HEK293 (cell line): ENCODE results near the gene CDCA4.

Source experiments
- CTCF ChIA-PET: fragments of 350-600 bp; formaldehyde crosslinking; extraction: SDS; loops from one replicate; lab custom pipeline; 2021; ENCODE audit warnings: antibody characterized with exemption; lab: Yijun Ruan, JAX
- POLR2A ChIA-PET: fragments of 300-600 bp; formaldehyde crosslinking; extraction: SDS; loops from one replicate; lab custom pipeline; 2020; ENCODE audit warnings: antibody characterized with exemption, inconsistent platforms; lab: Yijun Ruan, JAX
- H3K27ac ChIP-seq: fragments of 200-500 bp; sonication (Bioruptor generic); 2 replicates; pipeline ENCODE4 v1.5.1; 2014; ENCODE audit warnings: low read depth, low read length, control low read depth, inconsistent platforms; ENCODE audit errors: extremely low read depth
- H3K36me3 ChIP-seq, 2 experiments: fragments of 200-500 bp in 1 of 2; sonication (Bioruptor generic) in 1 of 2; 1 replicate in 1 of 2; 2 replicates in 1 of 2; pipeline ENCODE4 v1.5.1; 2014 to 2017; ENCODE audit warnings: inconsistent platforms in 2 of 2, low read length in 2 of 2; ENCODE audit not compliant: control insufficient read depth in 2 of 2, insufficient read depth in 1 of 2
- H3K4me1 ChIP-seq: fragments of 200-500 bp; sonication (Bioruptor generic); 2 replicates; pipeline ENCODE4 v1.5.1; 2014; ENCODE audit warnings: mild to moderate bottlenecking, low read length, inconsistent platforms; ENCODE audit not compliant: control insufficient read depth, insufficient read depth
- H3K4me3 ChIP-seq: 2 replicates; pipeline ENCODE4 v1.5.1; 2011; ENCODE audit warnings: low read depth, mild to moderate bottlenecking, control low read depth, low read length, moderate library complexity
- H3K9me3 ChIP-seq: fragments of 200-500 bp; sonication (Bioruptor generic); 2 replicates; pipeline ENCODE4 v1.5.1; 2014; ENCODE audit warnings: low read depth, low read length, inconsistent platforms; ENCODE audit not compliant: control insufficient read depth, insufficient read depth
- GLI4 ChIP-seq: fragments of 450-650 bp; formaldehyde crosslinking; IDR thresholded peaks from 2 replicates; pipeline ENCODE4 v1.5.1; 2016; ENCODE audit warnings: missing biosample characterization, missing genetic modification characterization
- GLIS2 ChIP-seq: fragments of 450-650 bp; formaldehyde crosslinking; IDR thresholded peaks from 2 replicates; pipeline ENCODE4 v1.5.1; 2016; ENCODE audit warnings: missing biosample characterization, missing genetic modification characterization
- HOXC10 ChIP-seq: sonication (generic); formaldehyde crosslinking; IDR thresholded peaks from 2 replicates; pipeline ENCODE4 v1.8.1; 2023; ENCODE audit warnings: mild to moderate bottlenecking, missing genetic modification reagents
- IKZF3 ChIP-seq: fragments of 450-650 bp; IDR thresholded peaks from 2 replicates; pipeline ENCODE4 v1.5.0; 2018; ENCODE audit warnings: missing biosample characterization, mild to moderate bottlenecking, missing genetic modification characterization, moderate library complexity
- KLF1 ChIP-seq: fragments of 450-650 bp; formaldehyde crosslinking; IDR thresholded peaks from 2 replicates; pipeline ENCODE4 v1.5.1; 2016; ENCODE audit warnings: missing biosample characterization, missing genetic modification characterization
- MZF1 ChIP-seq: fragments of 450-650 bp; formaldehyde crosslinking; IDR thresholded peaks from 2 replicates; pipeline ENCODE4 v1.5.1; 2017; ENCODE audit warnings: missing biosample characterization, missing genetic modification characterization, borderline replicate concordance
- PRDM10 ChIP-seq: fragments of 450-650 bp; formaldehyde crosslinking; IDR thresholded peaks from 2 replicates; pipeline ENCODE4 v1.5.1; 2016; ENCODE audit warnings: missing biosample characterization, missing genetic modification characterization
- YY1 ChIP-seq: fragments of 450-650 bp; formaldehyde crosslinking; IDR thresholded peaks from 2 replicates; pipeline ENCODE4 v1.5.1; 2018; ENCODE audit warnings: missing biosample characterization, missing genetic modification characterization
- ZBTB10 ChIP-seq: fragments of 450-650 bp; formaldehyde crosslinking; IDR thresholded peaks from 2 replicates; pipeline ENCODE4 v1.5.1; 2016; ENCODE audit warnings: missing biosample characterization, missing genetic modification characterization
- ZBTB21 ChIP-seq: fragments of 450-650 bp; formaldehyde crosslinking; IDR thresholded peaks from 2 replicates; pipeline ENCODE4 v1.5.1; 2017; ENCODE audit warnings: missing biosample characterization, missing genetic modification characterization
- ZBTB44 ChIP-seq: fragments of 450-650 bp; IDR thresholded peaks from 2 replicates; pipeline ENCODE4 v1.5.1; 2018; ENCODE audit warnings: missing biosample characterization, mild to moderate bottlenecking, missing genetic modification characterization
- ZFP3 ChIP-seq: fragments of 450-650 bp; formaldehyde crosslinking; IDR thresholded peaks from 2 replicates; pipeline ENCODE4 v1.5.1; 2016; ENCODE audit warnings: low read depth, missing biosample characterization, missing genetic modification characterization
- ZNF121 ChIP-seq: fragments of 450-650 bp; formaldehyde crosslinking; IDR thresholded peaks from 2 replicates; pipeline ENCODE4 v1.5.1; 2016; ENCODE audit warnings: missing biosample characterization, missing genetic modification characterization
- ZNF19 ChIP-seq: fragments of 450-650 bp; formaldehyde crosslinking; IDR thresholded peaks from 2 replicates; pipeline ENCODE4; 2016; ENCODE audit warnings: missing biosample characterization, missing genetic modification characterization, low read depth
- ZNF362 ChIP-seq: fragments of 450-650 bp; formaldehyde crosslinking; IDR thresholded peaks from 2 replicates; pipeline ENCODE4 v1.5.1; 2016; ENCODE audit warnings: missing biosample characterization, missing genetic modification characterization
- ZNF580 ChIP-seq: fragments of 450-650 bp; formaldehyde crosslinking; IDR thresholded peaks from 2 replicates; pipeline ENCODE4 v1.5.1; 2016; ENCODE audit warnings: missing biosample characterization, missing genetic modification characterization
- ZNF600 ChIP-seq: fragments of 450-650 bp; formaldehyde crosslinking; IDR thresholded peaks from 2 replicates; pipeline ENCODE4 v1.5.1; 2016; ENCODE audit warnings: missing biosample characterization, missing genetic modification characterization
- ZNF660 ChIP-seq: fragments of 450-650 bp; IDR thresholded peaks from 2 replicates; pipeline ENCODE4 v1.5.1; 2018; ENCODE audit warnings: missing biosample characterization, mild to moderate bottlenecking, missing genetic modification characterization
- ZNF670 ChIP-seq: fragments of 450-650 bp; formaldehyde crosslinking; IDR thresholded peaks from 2 replicates; pipeline ENCODE4 v1.5.1; 2016; ENCODE audit warnings: missing biosample characterization, missing genetic modification characterization, low read depth
- ZNF707 ChIP-seq: fragments of 450-650 bp; formaldehyde crosslinking; IDR thresholded peaks from 2 replicates; pipeline ENCODE4 v1.5.1; 2016; ENCODE audit warnings: missing biosample characterization, missing genetic modification characterization
- ZNF747 ChIP-seq: fragments of 450-650 bp; formaldehyde crosslinking; IDR thresholded peaks from 2 replicates; pipeline ENCODE4 v1.5.1; 2016; ENCODE audit warnings: missing biosample characterization, missing genetic modification characterization

Gene CDCA4

GRCh38 chr14:104975481-104976197 is 45.2 kb downstream of the CDCA4 start:
- ChIA-PET POLR2A (interaction anchor here (0.6 to 3.4 kb wide), 3 partner anchors 9 to 79 kb away, joined by 3 to 16 read pairs (median 4); partner anchors contain the start of gene CLBA1), CTCF (interaction anchor here (0.5 to 5.9 kb wide), 21 partner anchors 9 to 375 kb away, joined by 3 to 109 read pairs (median 4); partner anchors contain the start of genes CLBA1 and GPR132)
- Histone ChIP-seq H3K36me3 (no peaks in the 10 kb centered on the region), H3K27ac (no peak overlapping the region), H3K4me3 (no peak overlapping the region), H3K4me1 (peaks cover 8% of the 10 kb centered on the region; the same call in 1 of the 2 replicates), H3K9me3 (no peaks in the 10 kb centered on the region)
- TF ChIP-seq ZNF747 (tag by site-specific recombination) (no peak), PRDM10 (tag by site-specific recombination) (no peak), ZBTB21 (tag by site-specific recombination) (no peak), HOXC10 (CRISPR knock-in tag) (no peak), ZNF19 (no peak), ZNF670 (tag by site-specific recombination) (no peak), MZF1 (tag by site-specific recombination) (no peak), ZFP3 (tag by site-specific recombination) (no peak), ZNF660 (tag by site-specific recombination) (no peak), GLI4 (tag by site-specific recombination) (no peak), KLF1 (tag by site-specific recombination) (no peak), IKZF3 (no peak)

- ChIA-PET CTCF (interaction anchor here (0.5 to 5.9 kb wide), 18 partner anchors 10 to 375 kb away, joined by 3 to 109 read pairs (median 4); partner anchors contain the start of genes CLBA1 and GPR132), POLR2A (interaction anchor here (0.6 to 3.4 kb wide), 3 partner anchors 10 to 78 kb away, joined by 3 to 16 read pairs (median 4); partner anchors contain the start of gene CLBA1)
- no peaks in the 10 kb centered on the region for H3K36me3 ChIP-seq
- no peak overlapping the region for H3K4me3 ChIP-seq
- H3K4me1 ChIP-seq, result peaks cover 8% of the 10 kb centered on the region; the same call in 1 of the 2 replicates
- no peak overlapping the region for H3K27ac ChIP-seq
- no peaks in the 10 kb centered on the region for H3K9me3 ChIP-seq
- no peak for TF ChIP-seq ZBTB10 (tag by site-specific recombination)
- TF ChIP-seq ZNF362 (tag by site-specific recombination), result no peak
- TF ChIP-seq ZBTB44 (tag by site-specific recombination), result no peak
- no peak for TF ChIP-seq ZNF707 (tag by site-specific recombination)
- no peak for TF ChIP-seq ZNF580 (tag by site-specific recombination)
- TF ChIP-seq YY1 (tag by site-specific recombination), result no peak
- TF ChIP-seq ZNF600, result no peak
- TF ChIP-seq ZNF121 (tag by site-specific recombination), result no peak
- TF ChIP-seq GLIS2 (tag by site-specific recombination), result no peak
Measured at GRCh38 chr14:104974665-104975390, 46.1 kb downstream of the CDCA4 start.
